Upper lobe of left lung (tissue), 4 donors: ENCODE results near the gene HIP1.
"Not testable (repeated sequence)": the region's sequence is repeated elsewhere in the genome, so short reads cannot be mapped to it uniquely, and the experiment has no call there.

ENCODE experiments used
- CTCF ChIP-seq, 6 experiments: fragments of 450-650 bp in 4 of 6; fragments of 200-600 bp in 2 of 6; sonication (generic) in 2 of 6; IDR thresholded peaks; one replicate each; pipeline ENCODE4 v1.5.1; 2016 to 2019; ENCODE audit warnings: antibody characterized with exemption in 6 of 6
- EP300 ChIP-seq, 4 donors: sonication (generic); formaldehyde crosslinking; IDR thresholded peaks; one replicate each; pipeline ENCODE4 v1.5.1; 2017; ENCODE audit warnings: antibody characterized with exemption in 4 of 4, control low read depth in 2 of 4
- POLR2A ChIP-seq, 4 donors: fragments of 450-650 bp; IDR thresholded peaks; one replicate each; pipeline ENCODE4 v1.5.1; 2016 to 2017; ENCODE audit warnings: antibody characterized with exemption in 4 of 4, mild to moderate bottlenecking in 2 of 4

GRCh38 chr7:75485979-75486643 is 252.6 kb downstream of the HIP1 start, which contains the start of gene POM121C:
- TF ChIP-seq POLR2A (IDR thresholded peaks at IDR 0.05) = peak in 2 of 4 donors; percentile 33 to 53
- TF ChIP-seq CTCF, EP300 (IDR thresholded peaks at IDR 0.05): not testable (repeated sequence)
